GM23248 (cell line): ENCODE results near the gene TCF12. TPM values are rescaled to one million over a fixed set of nuclear protein-coding genes. Genes with fewer than 3 reads are reported as not detected.

Source experiments
- DNase-seq: peaks from one replicate; pipeline ENCODE4 v3.0.0-alpha.2; 2015
- H2AFZ ChIP-seq: fragments of 200-600 bp; sonication (generic); 2 replicates; pipeline ENCODE4 v1.6.1; 2016; ENCODE audit warnings: antibody characterized with exemption
- H3F3A ChIP-seq: fragments of 200-600 bp; sonication (generic); 2 replicates; pipeline ENCODE4 v1.6.1; 2016; ENCODE audit warnings: mild to moderate bottlenecking, antibody characterized with exemption, mixed run types; ENCODE audit not compliant: insufficient read depth
- H3K27ac ChIP-seq: fragments of 200-600 bp; sonication (generic); 2 replicates; pipeline ENCODE4 v1.5.1; 2016; ENCODE audit warnings: mild to moderate bottlenecking
- H3K27me3 ChIP-seq: fragments of 200-600 bp; sonication (generic); replicated peaks from 2 replicates; pipeline ENCODE4 v1.6.1; 2016; ENCODE audit warnings: mild to moderate bottlenecking; ENCODE audit not compliant: insufficient read depth
- H3K36me3 ChIP-seq: fragments of 200-600 bp; sonication (generic); 2 replicates; pipeline ENCODE4 v1.6.1; 2016; ENCODE audit warnings: low read depth, mild to moderate bottlenecking
- H3K4me1 ChIP-seq: fragments of 200-600 bp; sonication (generic); 2 replicates; pipeline ENCODE4 v1.6.1; 2016; ENCODE audit warnings: mild to moderate bottlenecking; ENCODE audit not compliant: insufficient read depth
- H3K4me2 ChIP-seq: fragments of 200-600 bp; sonication (generic); one replicate; pipeline ENCODE4 v1.6.1; 2016; ENCODE audit warnings: mild to moderate bottlenecking; ENCODE audit not compliant: unreplicated experiment
- H3K4me3 ChIP-seq: fragments of 200-600 bp; sonication (generic); 2 replicates; pipeline ENCODE4 v1.5.1; 2016; ENCODE audit warnings: mild to moderate bottlenecking
- H3K79me2 ChIP-seq: fragments of 200-600 bp; sonication (generic); 2 replicates; pipeline ENCODE4 v1.6.1; 2016; ENCODE audit warnings: mild to moderate bottlenecking; ENCODE audit not compliant: insufficient read depth
- H3K9ac ChIP-seq: fragments of 200-600 bp; sonication (generic); 2 replicates; pipeline ENCODE4 v1.6.1; 2016; ENCODE audit warnings: mild to moderate bottlenecking
- H3K9me2 ChIP-seq: fragments of 200-600 bp; sonication (generic); 2 replicates; pipeline ENCODE4 v1.6.1; 2016; ENCODE audit warnings: mixed run types, mild to moderate bottlenecking, moderate library complexity; ENCODE audit not compliant: insufficient read depth
- H3K9me3 ChIP-seq: fragments of 200-600 bp; sonication (generic); one replicate; pipeline ENCODE4 v1.6.1; 2017; ENCODE audit warnings: low read depth
- H4K20me1 ChIP-seq: fragments of 200-600 bp; sonication (generic); 2 replicates; pipeline ENCODE4 v1.6.0; 2016; ENCODE audit not compliant: insufficient read depth
- EZH2 ChIP-seq: fragments of 200-600 bp; sonication (generic); IDR thresholded peaks from 2 replicates; pipeline ENCODE4 v1.6.1; 2018; ENCODE audit warnings: antibody characterized with exemption, mild to moderate bottlenecking; ENCODE audit not compliant: insufficient read depth, poor library complexity, severe bottlenecking
- EZH2phosphoT487 ChIP-seq: fragments of 200-600 bp; sonication (generic); IDR thresholded peaks from 2 replicates; pipeline ENCODE4 v1.6.1; 2018; ENCODE audit warnings: antibody characterized with exemption, moderate library complexity, mild to moderate bottlenecking, low read depth; ENCODE audit not compliant: insufficient read depth
- WGBS, 2 experiments: methylation state at CpG; one replicate each; pipeline ENCODE4 v1.1.6; 2015 to 2017; ENCODE audit warnings: low lambda C conversion rate in 2 of 2, low coverage in 1 of 2; ENCODE audit errors: missing lambda C conversion rate in 2 of 2; 5-methylcytosine and 5-hydroxymethylcytosine counted together
- in situ Hi-C: fragments of 300-500 bp; cut with MboI; formaldehyde crosslinking; loops from 2 replicates; pipeline ENCODE4 v1.15.0; 2020
- polyA plus RNA-seq: library from polyadenylated mRNA; unstranded; fragments of >200 nt; fragmentation: Nextera tagmentation; extraction: Ambion mirVana; gene quantifications from 2 replicates; pipeline ENCODE4 v1.2.1, GENCODE V29; 2016
- total RNA-seq: library from RNA; depleted of rRNA; stranded (reverse); fragments of >200 nt; shearing (Covaris generic); gene quantifications from 2 replicates; pipeline ENCODE4 v1.2.3, GENCODE V29; 2014

The TCF12 gene
- total and polyA plus RNA-seq, 2 experiments from 2014 or later = 53.6 to 58.6 TPM

DNA sequence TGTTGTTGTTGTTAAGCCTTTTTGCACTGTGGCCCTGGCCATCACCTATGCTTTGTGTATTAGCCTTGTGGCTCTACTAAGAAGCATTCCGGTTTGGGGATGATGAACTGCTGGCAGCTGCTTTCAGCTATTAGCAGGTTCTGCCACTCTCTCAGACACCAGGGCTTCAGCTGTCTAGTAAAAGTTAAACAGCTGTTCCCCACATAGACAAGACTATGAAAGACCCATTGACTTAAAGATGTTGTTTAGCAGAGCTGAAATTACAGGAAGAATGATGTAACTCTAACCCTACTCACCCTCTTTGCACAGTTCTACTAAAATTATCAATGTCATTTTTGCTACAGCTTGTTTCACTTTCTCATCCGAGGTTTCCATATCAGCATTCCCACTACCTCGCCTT, 326.7 kb downstream of the TCF12 start:
- H3K9me2 ChIP-seq = no peaks in the 10 kb centered on the region
- peaks cover 2% of the 10 kb centered on the region; the same call in 1 of the 2 replicates for H3K36me3 ChIP-seq
- no peak overlapping the region for H2AFZ ChIP-seq
- H3F3A ChIP-seq = no peaks in the 10 kb centered on the region; the same call in 1 of the 2 replicates
- no peak overlapping the region for H3K9ac ChIP-seq
- no peak for DNase-seq
- in situ Hi-C loops = no loop called here
- TF ChIP-seq EZH2 (no peak), EZH2phosphoT487 (no peak)
- H3K4me1 ChIP-seq = no peaks in the 10 kb centered on the region
- H3K27ac ChIP-seq = no peak overlapping the region
- H3K79me2 ChIP-seq = no peaks in the 10 kb centered on the region
- no peaks in the 10 kb centered on the region for H4K20me1 ChIP-seq
- no peak overlapping the region for H3K4me3 ChIP-seq
- WGBS, 2 experiments = 8 to 16% methylated on average over 3 of the region's 3 CpGs
- no peaks in the 10 kb centered on the region for H3K9me3 ChIP-seq
- H3K27me3 ChIP-seq = no peaks in the 10 kb centered on the region
- no peak overlapping the region for H3K4me2 ChIP-seq

- Histone ChIP-seq H3F3A (peaks cover under 1% of the 10 kb centered on the region; the same call in 1 of the 2 replicates), H3K9me2 (no peaks in the 10 kb centered on the region), H3K27ac (no peak overlapping the region), H2AFZ (no peak overlapping the region), H3K9me3 (no peaks in the 10 kb centered on the region), H4K20me1 (no peaks in the 10 kb centered on the region), H3K36me3 (peaks cover 2% of the 10 kb centered on the region; the same call in 1 of the 2 replicates), H3K4me3 (no peak overlapping the region), H3K4me2 (no peak overlapping the region), H3K4me1 (no peaks in the 10 kb centered on the region), H3K9ac (no peak overlapping the region), H3K79me2 (no peaks in the 10 kb centered on the region), H3K27me3 (no peaks in the 10 kb centered on the region)
- in situ Hi-C loops = no loop called here
- no peak for TF ChIP-seq EZH2
- TF ChIP-seq EZH2phosphoT487 = no peak
- DNase-seq = no peak
- 96 to 97% methylated on average over 1 of the region's 1 CpG for WGBS, 2 experiments
These were observed 327.3 kb downstream of the TCF12 start for GRCh38 chr15:57245714-57246113.

DNA sequence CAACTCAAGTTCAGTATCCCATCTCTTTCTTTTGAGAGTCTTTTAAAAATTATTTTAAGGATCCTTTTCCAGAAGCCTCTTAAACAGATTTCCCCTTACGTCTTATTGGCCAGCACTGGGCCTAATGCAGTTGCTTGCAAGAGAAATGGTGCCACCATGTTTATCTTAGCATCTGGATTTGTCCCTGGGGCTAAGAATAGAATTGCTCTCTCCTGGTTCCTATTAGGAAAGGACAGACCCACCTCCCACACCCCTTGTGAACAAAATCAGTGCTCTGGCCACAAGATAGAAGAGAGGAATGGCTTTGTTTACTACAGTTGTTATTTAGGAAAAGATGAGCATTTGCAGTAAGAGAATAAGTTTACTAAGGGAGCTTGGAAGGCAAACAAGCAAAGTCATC, 329.6 kb downstream of the TCF12 start:
- H3K9ac ChIP-seq = no peak overlapping the region
- 60 to 79% methylated on average over 1 of the region's 1 CpG for WGBS, 2 experiments
- H3K4me3 ChIP-seq = no peak overlapping the region
- H4K20me1 ChIP-seq = no peaks in the 10 kb centered on the region
- DNase-seq = no peak
- H3K9me3 ChIP-seq = no peaks in the 10 kb centered on the region
- peaks cover 18% of the 10 kb centered on the region for H3K4me1 ChIP-seq
- H3K4me2 ChIP-seq = no peak overlapping the region
- no peak overlapping the region for H2AFZ ChIP-seq
- H3K9me2 ChIP-seq = no peaks in the 10 kb centered on the region
- no peaks in the 10 kb centered on the region for H3K27me3 ChIP-seq
- H3F3A ChIP-seq = peaks cover 19% of the 10 kb centered on the region
- TF ChIP-seq EZH2 (no peak), EZH2phosphoT487 (no peak)
- in situ Hi-C loops = no loop called here
- no peak overlapping the region for H3K27ac ChIP-seq
- H3K36me3 ChIP-seq = peaks cover 7% of the 10 kb centered on the region; the same call in 1 of the 2 replicates
- H3K79me2 ChIP-seq = 0 out of 2 replicates have a peak, but pooled peaks cover 1% of the 10 kb centered on the region

DNA sequence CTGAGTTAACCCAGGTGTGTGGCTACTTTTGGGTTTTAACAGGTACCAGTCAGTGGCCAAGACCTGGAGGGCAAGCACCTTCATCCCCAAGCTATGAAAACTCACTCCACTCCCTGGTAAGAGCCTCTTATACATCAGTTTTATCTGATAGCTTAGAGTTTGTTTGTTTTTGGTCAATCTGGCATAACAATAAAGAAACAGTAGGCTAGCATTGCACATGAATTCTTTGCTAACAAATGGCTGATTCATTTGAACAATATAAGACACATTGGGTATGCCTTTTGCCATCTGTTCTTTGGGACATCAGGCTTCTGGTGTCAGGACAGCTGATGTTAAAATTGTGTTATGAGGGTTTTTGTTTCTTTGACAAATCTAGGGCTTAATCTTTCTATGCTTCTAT, 332.9 kb downstream of the TCF12 start:
- H3K27ac ChIP-seq = peak overlapping the region; percentile 85
- in situ Hi-C loops = no loop called here
- no peaks in the 10 kb centered on the region for H3K9me2 ChIP-seq
- peaks cover 16% of the 10 kb centered on the region; the same call in 1 of the 2 replicates for H3K36me3 ChIP-seq
- H3K9ac ChIP-seq = peak overlapping the region; percentile 56
- peaks cover 19% of the 10 kb centered on the region for H3F3A ChIP-seq
- H4K20me1 ChIP-seq = no peaks in the 10 kb centered on the region
- TF ChIP-seq EZH2phosphoT487 (no peak), EZH2 (no peak)
- H3K79me2 ChIP-seq = 0 out of 2 replicates have a peak, but pooled peaks cover 6% of the 10 kb centered on the region
- peak; percentile 47 for DNase-seq
- 0 out of 2 replicates have a peak overlapping the region, but pooled peaks have one; percentile 8 for H3K4me3 ChIP-seq
- H3K4me1 ChIP-seq = peaks cover 18% of the 10 kb centered on the region
- peak overlapping the region; percentile 68 for H3K4me2 ChIP-seq
- H2AFZ ChIP-seq = no peak overlapping the region
- no peaks in the 10 kb centered on the region for H3K27me3 ChIP-seq
- no peaks in the 10 kb centered on the region for H3K9me3 ChIP-seq

GRCh38 chr15:57251941-57252340, 333.5 kb downstream of the TCF12 start:
- peaks cover 16% of the 10 kb centered on the region; the same call in 1 of the 2 replicates for H3K36me3 ChIP-seq
- TF ChIP-seq EZH2phosphoT487 (no peak), EZH2 (no peak)
- no peaks in the 10 kb centered on the region for H4K20me1 ChIP-seq

More at GRCh38 chr15:57251941-57252340, 333.5 kb downstream of the TCF12 start:
- peak overlapping the region; percentile 56 for H3K9ac ChIP-seq
- peaks cover 19% of the 10 kb centered on the region for H3F3A ChIP-seq
- H3K79me2 ChIP-seq = peaks cover 10% of the 10 kb centered on the region; the same call in 1 of the 2 replicates
- no peaks in the 10 kb centered on the region for H3K9me2 ChIP-seq
- H3K4me1 ChIP-seq = peaks cover 18% of the 10 kb centered on the region
- WGBS, 2 experiments = 42 to 44% methylated on average over 6 of the region's 6 CpGs
- no peaks in the 10 kb centered on the region for H3K9me3 ChIP-seq
- peak overlapping the region; percentile 68 for H3K4me2 ChIP-seq
- DNase-seq = peak; percentile 67
- H3K27me3 ChIP-seq = no peaks in the 10 kb centered on the region
- peak overlapping the region; percentile 85 for H3K27ac ChIP-seq
- in situ Hi-C loops = no loop called here
- no peak overlapping the region for H2AFZ ChIP-seq
- H3K4me3 ChIP-seq = peak overlapping the region; percentile 21; the same call in 1 of the 2 replicates
